Measurements from ENCODE around the gene NAT14.
"Not testable (repeated sequence)": the region's sequence is repeated elsewhere in the genome, so short reads cannot be mapped to it uniquely, and the experiment has no call there.

Gene NAT14

GRCh38 chr19:55447421-55448174, 37.4 kb upstream of the NAT14 start:
- no peak for DNase-seq (ENCODE audit: low read depth)
- in situ Hi-C loops (cut with HindIII; ENCODE audit: low sequenced_read_pairs), result no loop called here
- no peak overlapping the region for H3K4me3 ChIP-seq (ENCODE audit: low read depth, low read length)
- TF ChIP-seq CTCF (IDR thresholded peaks at IDR 0.05; ENCODE audit: low read depth, low read length, missing control alignments), result no peak

DNA sequence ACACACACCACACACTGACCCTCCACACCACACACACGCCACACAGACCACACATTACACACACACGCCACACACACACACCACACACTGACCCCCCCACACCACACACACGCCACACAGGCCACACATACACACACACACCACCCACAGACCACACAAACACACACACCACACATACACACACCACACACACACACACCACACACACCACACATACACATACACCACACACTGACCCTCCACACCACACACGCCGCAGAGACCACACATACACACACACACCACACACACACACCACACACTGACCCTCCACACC, 36.9 kb upstream of the NAT14 start:
- DNase-seq (ENCODE audit: low read depth), result not testable (repeated sequence)

GRCh38 chr19:55449469-55449868, 35.5 kb upstream of the NAT14 start:
- DNase-seq (ENCODE audit: low read depth), result no peak
- no peak for TF ChIP-seq CTCF (IDR thresholded peaks at IDR 0.05; ENCODE audit: low read depth, low read length, missing control alignments)
- H3K4me3 ChIP-seq (ENCODE audit: low read depth, low read length), result no peak overlapping the region
- in situ Hi-C loops (cut with HindIII; ENCODE audit: low sequenced_read_pairs), result no loop called here

More for the DNA sequence above, 36.9 kb upstream of the NAT14 start:
- in situ Hi-C loops (cut with HindIII; ENCODE audit: low sequenced_read_pairs); H3K4me3 ChIP-seq (ENCODE audit: low read depth, low read length): not testable (repeated sequence)

- in situ Hi-C loops (cut with HindIII; ENCODE audit: low sequenced_read_pairs), result no loop called here
- no peak overlapping the region for H3K4me3 ChIP-seq (ENCODE audit: low read depth, low read length)
- no peak for DNase-seq (ENCODE audit: low read depth)
- no peak for TF ChIP-seq CTCF (IDR thresholded peaks at IDR 0.05; ENCODE audit: low read depth, low read length, missing control alignments)
Measured at GRCh38 chr19:55451163-55451964, 33.6 kb upstream of the NAT14 start.

GRCh38 chr19:55451965-55452748, 32.8 kb upstream of the NAT14 start:
- no peak overlapping the region for H3K4me3 ChIP-seq (ENCODE audit: low read depth, low read length)
- in situ Hi-C loops (cut with HindIII; ENCODE audit: low sequenced_read_pairs), result no loop called here
- no peak for DNase-seq (ENCODE audit: low read depth)
- TF ChIP-seq CTCF (IDR thresholded peaks at IDR 0.05; ENCODE audit: low read depth, low read length, missing control alignments), result no peak

GRCh38 chr19:55452749-55453346, 32.1 kb upstream of the NAT14 start:
- TF ChIP-seq CTCF (IDR thresholded peaks at IDR 0.05; ENCODE audit: low read depth, low read length, missing control alignments), result no peak
- in situ Hi-C loops (cut with HindIII; ENCODE audit: low sequenced_read_pairs), result no loop called here
- no peak overlapping the region for H3K4me3 ChIP-seq (ENCODE audit: low read depth, low read length)
- DNase-seq (ENCODE audit: low read depth), result no peak
